ENCODE measurements around the gene GPR139.

DNA sequence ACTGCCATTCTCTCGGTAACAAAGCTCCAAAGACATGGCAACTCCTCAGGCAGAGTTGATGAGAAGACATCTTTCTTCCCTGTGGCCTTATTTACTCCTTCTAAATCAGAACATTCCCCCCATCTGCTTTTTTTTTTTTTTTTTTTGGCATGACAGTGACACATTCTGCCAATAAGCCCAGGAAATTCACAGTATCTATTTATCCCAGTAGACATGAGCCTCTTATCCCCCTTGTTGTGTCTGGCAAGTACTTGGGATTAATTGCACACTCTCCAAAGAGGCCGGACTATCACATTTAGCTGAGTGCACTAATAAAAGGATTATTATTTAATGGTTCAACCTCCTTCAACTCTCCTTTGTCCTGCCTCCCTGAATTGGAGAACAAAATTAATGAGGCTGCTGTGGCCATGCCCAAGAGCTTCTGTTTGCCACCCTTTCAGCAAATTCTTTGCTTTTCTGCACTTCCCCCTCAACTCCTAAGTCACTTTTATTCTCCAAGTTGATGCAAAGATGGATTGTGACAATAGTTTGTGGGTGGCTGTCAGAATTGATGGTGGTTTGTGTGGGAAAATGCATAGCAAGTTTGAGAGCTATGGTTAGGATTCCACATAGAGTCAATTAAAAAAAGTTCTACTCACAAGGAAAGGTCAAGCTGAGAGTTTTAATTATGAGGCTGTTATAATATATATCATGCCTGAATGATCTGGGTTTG lies 47.2 kb downstream of the GPR139 start:
- TF ChIP-seq, protein P1, sequence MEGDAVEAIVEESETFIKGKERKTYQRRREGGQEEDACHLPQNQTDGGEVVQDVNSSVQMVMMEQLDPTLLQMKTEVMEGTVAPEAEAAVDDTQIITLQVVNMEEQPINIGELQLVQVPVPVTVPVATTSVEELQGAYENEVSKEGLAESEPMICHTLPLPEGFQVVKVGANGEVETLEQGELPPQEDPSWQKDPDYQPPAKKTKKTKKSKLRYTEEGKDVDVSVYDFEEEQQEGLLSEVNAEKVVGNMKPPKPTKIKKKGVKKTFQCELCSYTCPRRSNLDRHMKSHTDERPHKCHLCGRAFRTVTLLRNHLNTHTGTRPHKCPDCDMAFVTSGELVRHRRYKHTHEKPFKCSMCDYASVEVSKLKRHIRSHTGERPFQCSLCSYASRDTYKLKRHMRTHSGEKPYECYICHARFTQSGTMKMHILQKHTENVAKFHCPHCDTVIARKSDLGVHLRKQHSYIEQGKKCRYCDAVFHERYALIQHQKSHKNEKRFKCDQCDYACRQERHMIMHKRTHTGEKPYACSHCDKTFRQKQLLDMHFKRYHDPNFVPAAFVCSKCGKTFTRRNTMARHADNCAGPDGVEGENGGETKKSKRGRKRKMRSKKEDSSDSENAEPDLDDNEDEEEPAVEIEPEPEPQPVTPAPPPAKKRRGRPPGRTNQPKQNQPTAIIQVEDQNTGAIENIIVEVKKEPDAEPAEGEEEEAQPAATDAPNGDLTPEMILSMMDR (conservative IDR thresholded peaks at IDR 0.05; ENCODE audit: low read depth, low read length), result no peak
- TF ChIP-seq EZH2 (IDR thresholded peaks at IDR 0.05; ENCODE audit: low read length, unreplicated experiment), result no peak

Measured in PC-3 (cell line).